HFF-Myc (cell line): Measurements from ENCODE around the gene TAF6L.

Experiments
- DNase-seq: peaks from one replicate; pipeline ENCODE4 v3.0.0-alpha.2; 2011; ENCODE audit warnings: low read depth; ENCODE audit errors: extremely low read depth
- H3K4me3 ChIP-seq: replicated peaks from 2 replicates; pipeline ENCODE4 v1.5.1; 2011; ENCODE audit warnings: low read depth, mild to moderate bottlenecking, control low read depth, low read length
- CTCF ChIP-seq: IDR thresholded peaks from 2 replicates; pipeline ENCODE4 v1.5.1; 2012; ENCODE audit warnings: mild to moderate bottlenecking, low read depth, low read length, control low read depth; ENCODE audit errors: missing control alignments

TAF6L gene

GRCh38 chr11:62796281-62796680 is 25.1 kb downstream of the TAF6L start:
- H3K4me3 ChIP-seq: no peak overlapping the region
- TF ChIP-seq CTCF: no peak
- no peak for DNase-seq

GRCh38 chr11:62799486-62799885 is 28.3 kb downstream of the TAF6L start:
- no peak overlapping the region for H3K4me3 ChIP-seq
- DNase-seq: no peak
- TF ChIP-seq CTCF: no peak

- H3K4me3 ChIP-seq: no peak overlapping the region
- no peak for TF ChIP-seq CTCF
- DNase-seq: no peak
Observed at GRCh38 chr11:62801071-62801470, 29.9 kb downstream of the TAF6L start.

- TF ChIP-seq CTCF: no peak
Observed at GRCh38 chr11:62804310-62805075, 33.3 kb downstream of the TAF6L start.

GRCh38 chr11:62805076-62805892 is 34.1 kb downstream of the TAF6L start, which contains the start of gene NXF1:
Gene NXF1 (minus strand): TSS chr11:62805440. CDS start chr11:62805356, 84 bp downstream.
- no peak for TF ChIP-seq CTCF
- peak; percentile 77 for DNase-seq
- H3K4me3 ChIP-seq: peak within 1 kb of the TSS; percentile 59

More at GRCh38 chr11:62804310-62805075, 33.3 kb downstream of the TAF6L start:
- H3K4me3 ChIP-seq: peak overlapping the region; percentile 59
- no peak for DNase-seq

GRCh38 chr11:62805961-62806441 is 34.8 kb downstream of the TAF6L start:
- DNase-seq: no peak
- TF ChIP-seq CTCF: no peak
- H3K4me3 ChIP-seq: peak overlapping the region; percentile 59
